WERI-Rb-1 (cell line): Measurements from ENCODE around the gene IFNAR1.

ENCODE experiments used
- DNase-seq: peaks from one replicate; pipeline ENCODE4 v3.0.0-alpha.2; 2020
- H3K27ac ChIP-seq: fragments of 250-450 bp; sonication (Bioruptor Pico); 2 replicates; pipeline ENCODE4 v1.5.1; 2020; ENCODE audit warnings: mild to moderate bottlenecking, moderate library complexity
- H3K27me3 ChIP-seq: fragments of 250-450 bp; sonication (Bioruptor Pico); 2 replicates; pipeline ENCODE4 v1.5.1; 2021; ENCODE audit warnings: mild to moderate bottlenecking, low read depth, moderate library complexity; ENCODE audit not compliant: insufficient read depth, severe bottlenecking
- H3K36me3 ChIP-seq: fragments of 250-450 bp; sonication (Bioruptor Pico); 2 replicates; pipeline ENCODE4 v1.5.1; 2020; ENCODE audit warnings: mild to moderate bottlenecking, moderate library complexity
- H3K4me3 ChIP-seq: 2 replicates; pipeline ENCODE4 v1.5.1; 2011; ENCODE audit warnings: low read depth, mild to moderate bottlenecking, control low read depth, low read length
- H3K9me3 ChIP-seq: fragments of 250-450 bp; sonication (Bioruptor Pico); 2 replicates; pipeline ENCODE4 v1.5.1; 2021; ENCODE audit warnings: mild to moderate bottlenecking, moderate library complexity; ENCODE audit not compliant: severe bottlenecking
- CTCF ChIP-seq: IDR thresholded peaks from 2 replicates; pipeline ENCODE4 v1.5.1; 2011; ENCODE audit warnings: low read depth, mild to moderate bottlenecking, control low read depth, inconsistent platforms, low read length

The IFNAR1 gene

GRCh38 chr21:33368576-33368975 lies 43.8 kb downstream of the IFNAR1 start:
- H3K9me3 ChIP-seq = peaks cover 26% of the 10 kb centered on the region
- H3K27me3 ChIP-seq = no peaks in the 10 kb centered on the region
- H3K36me3 ChIP-seq = no peaks in the 10 kb centered on the region
- no peak overlapping the region for H3K4me3 ChIP-seq
- no peak overlapping the region for H3K27ac ChIP-seq
- no peak for DNase-seq
- no peak for TF ChIP-seq CTCF

GRCh38 chr21:33369586-33369985 lies 44.8 kb downstream of the IFNAR1 start:
- TF ChIP-seq CTCF = no peak
- H3K9me3 ChIP-seq = peaks cover 26% of the 10 kb centered on the region
- H3K36me3 ChIP-seq = no peaks in the 10 kb centered on the region
- H3K27ac ChIP-seq = no peak overlapping the region
- DNase-seq = no peak
- no peak overlapping the region for H3K4me3 ChIP-seq
- no peaks in the 10 kb centered on the region for H3K27me3 ChIP-seq

GRCh38 chr21:33370305-33370704 lies 45.5 kb downstream of the IFNAR1 start:
- no peaks in the 10 kb centered on the region for H3K27me3 ChIP-seq
- no peak for DNase-seq
- no peak for TF ChIP-seq CTCF
- no peaks in the 10 kb centered on the region for H3K36me3 ChIP-seq
- peaks cover 26% of the 10 kb centered on the region for H3K9me3 ChIP-seq
- H3K27ac ChIP-seq = no peak overlapping the region
- no peak overlapping the region for H3K4me3 ChIP-seq

- Histone ChIP-seq H3K36me3 (no peaks in the 10 kb centered on the region), H3K27me3 (no peaks in the 10 kb centered on the region), H3K9me3 (peaks cover 25% of the 10 kb centered on the region), H3K4me3 (no peak overlapping the region), H3K27ac (no peak overlapping the region)
- TF ChIP-seq CTCF = no peak
- DNase-seq = no peak
These were observed 46.6 kb downstream of the IFNAR1 start for GRCh38 chr21:33371366-33371765.

- no peaks in the 10 kb centered on the region for H3K27me3 ChIP-seq
- TF ChIP-seq CTCF = no peak
- H3K9me3 ChIP-seq = peaks cover 14% of the 10 kb centered on the region
- no peak for DNase-seq
- no peak overlapping the region for H3K27ac ChIP-seq
- no peaks in the 10 kb centered on the region for H3K36me3 ChIP-seq
- H3K4me3 ChIP-seq = no peak overlapping the region
These were observed 47.8 kb downstream of the IFNAR1 start for GRCh38 chr21:33372582-33372981.

- H3K27ac ChIP-seq = no peak overlapping the region
- no peak for DNase-seq
- no peak for TF ChIP-seq CTCF
- peaks cover 6% of the 10 kb centered on the region for H3K9me3 ChIP-seq
- H3K36me3 ChIP-seq = no peaks in the 10 kb centered on the region
- H3K4me3 ChIP-seq = no peak overlapping the region
- H3K27me3 ChIP-seq = no peaks in the 10 kb centered on the region
These were observed 48.7 kb downstream of the IFNAR1 start for GRCh38 chr21:33373451-33373850.
